Heart right ventricle (tissue), 16 donors: ENCODE results near the gene MBD3. TPM values are rescaled to one million over a fixed set of nuclear protein-coding genes. Genes with fewer than 3 reads are reported as not detected.
"Not testable (repeated sequence)": the region's sequence is repeated elsewhere in the genome, so short reads cannot be mapped to it uniquely, and the experiment has no call there.

Experiments
- ATAC-seq, 8 donors: fragments of 200-7000 bp; cut with Tn5 transposase; one replicate each; pipeline ENCODE4 v1.9.1; 2020; ENCODE audit warnings: mild to moderate bottlenecking in 8 of 8, moderate library complexity in 8 of 8, moderate number of reproducible peaks in 1 of 8
- DNase-seq, 2 donors: peaks; one replicate each; pipeline ENCODE4 v3.0.0-alpha.2; 2020
- H3K27ac ChIP-seq, 10 donors: fragments of 200-600 bp; sonication (generic) in 2 of 10; one replicate each; pipeline versions ENCODE4 v1.5.0 to v1.8.0; 2020 to 2022; ENCODE audit warnings: mild to moderate bottlenecking in 3 of 10
- H3K27me3 ChIP-seq, 7 donors: fragments of 200-600 bp; one replicate each; pipeline ENCODE4 v1.8.0; 2021 to 2022; ENCODE audit warnings: mild to moderate bottlenecking in 2 of 7
- H3K36me3 ChIP-seq, 9 donors: fragments of 200-600 bp; sonication (generic) in 1 of 9; one replicate each; pipeline versions ENCODE4 v1.5.0 to v1.8.0; 2020 to 2022; ENCODE audit warnings: mild to moderate bottlenecking in 2 of 9
- H3K4me1 ChIP-seq, 9 donors: fragments of 200-600 bp; sonication (generic) in 1 of 9; one replicate each; pipeline versions ENCODE4 v1.5.0 to v1.8.0; 2020 to 2022; ENCODE audit warnings: mild to moderate bottlenecking in 4 of 9
- H3K4me3 ChIP-seq, 10 donors: fragments of 200-600 bp; sonication (generic) in 2 of 10; one replicate each; pipeline versions ENCODE4 v1.5.0 to v1.8.0; 2020 to 2022; ENCODE audit warnings: mild to moderate bottlenecking in 7 of 10, moderate library complexity in 2 of 10
- H3K9me3 ChIP-seq, 11 donors: fragments of 200-600 bp in 10 of 11; sonication (generic) in 2 of 11; one replicate each; pipeline versions ENCODE4 v1.5.0 to v1.8.0; 2013 to 2022; ENCODE audit warnings: mild to moderate bottlenecking in 2 of 11, control low read depth in 1 of 11, moderate library complexity in 1 of 11
- WGBS, 2 donors: extraction: QIAGEN DNeasy Blood & Tissue Kit; methylation state at CpG; one replicate each; pipeline ENCODE4 v1.1.7; 2013; ENCODE audit warnings: inconsistent platforms in 1 of 2; 5-methylcytosine and 5-hydroxymethylcytosine counted together
- intact Hi-C, 10 donors: fragments of 100-400 bp; cut with DNase I; formaldehyde crosslinking; loops; one replicate each; pipeline versions ENCODE4 v1.11.1 to v1.14.2; 2022
- polyA plus RNA-seq, 2 donors: library from polyadenylated mRNA; stranded (reverse); fragments of 200-250 nt; gene quantifications; one replicate each; pipeline ENCODE4 v1.2.3, GENCODE V29; 2013
- total RNA-seq, 10 donors: library from RNA; stranded (reverse); fragmentation: NEBNext Ultra II Directional in 3 of 10; extraction: Animal tissue kit (Norgen Biotek cat#: 25700) in 3 of 10; gene quantifications; one replicate each; pipeline versions ENCODE4 v1.2.1 to v1.2.4, GENCODE V29; 2021 to 2023
- TF ChIP-seq, protein P1 (sequence below), 9 donors: fragments of 200-600 bp; sonication (generic) in 2 of 9; IDR thresholded peaks; one replicate each; pipeline versions ENCODE4 v1.5.0 to v1.8.0; 2021 to 2022; ENCODE audit warnings: antibody characterized with exemption in 9 of 9, mild to moderate bottlenecking in 5 of 9, moderate library complexity in 1 of 9
- donor health status: Arrhythmogenic right ventricular cardiomyopathy.
- donor health status: ischemic (EF 13 %, LVEDD 7.1; RV severe dilation, severe dysfunction).
- donor health status: healthy with polysubstance abuse.
- donor health status: DM: no; HTN: yes; CAD: no.
- donor health status: DM: no; HTN: no; CAD: no.
- donor health status: ischemic (EF 25% LVEDD 6.9; RV normal size, moderate dysfunction).
- donor health status: ischemic (EF 25% LVEDD 5.7; RV mildly dilated, moderate dysfunction).
- donor health status: healthy.
- donor health status: DM: yes; HTN: yes; CAD: no.
- donor health status: Ischemic cardiomyopathy.
- donor health status: ischemic (EF 35%, LVEDD 5.7; RV mildly dilated, moderate dysfunction).
- donor health status: nonischemic (EF 11% LVEDD 7.7; RV severe dilation, severe dysfunction).
- donor health status: DM: yes; HTN: yes; CAD: no.
- donor health status: PGD.
- donor health status: ischemic (EF 29% LVEDD 5.4; RV normal size, mild dysfunction).
- donor health status: nonischemic (EF 23%, LVEDD 6.1; RV moderate dilation, normal function).

The MBD3 gene
- total and polyA plus RNA-seq, 12 donors: 34.5 to 125 (median 52.4) TPM

DNA sequence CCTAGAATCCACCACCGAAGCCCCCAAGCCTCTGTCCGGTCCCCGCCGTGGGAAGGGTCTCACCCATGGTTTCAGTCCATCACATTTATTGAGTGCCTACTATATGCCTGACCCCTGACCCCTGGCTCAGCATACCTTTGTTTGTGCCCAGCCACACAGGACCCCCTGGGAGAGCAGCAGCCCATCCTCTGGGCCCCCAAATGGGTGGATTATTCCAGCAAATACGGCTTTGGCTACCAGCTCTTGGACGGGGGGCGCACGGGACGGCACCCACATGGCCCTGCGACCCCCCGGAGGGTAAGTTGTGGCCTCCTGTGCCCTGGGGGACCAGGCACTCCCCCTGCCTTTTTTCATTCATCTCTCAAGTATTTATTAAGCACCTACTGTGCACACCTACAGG is 61.1 kb downstream of the MBD3 start:
- no peaks in the 10 kb centered on the region for H3K4me1 ChIP-seq
- no peak overlapping the region for H3K4me3 ChIP-seq
- no peak for DNase-seq
- ATAC-seq: no peak
- TF ChIP-seq, protein P1, sequence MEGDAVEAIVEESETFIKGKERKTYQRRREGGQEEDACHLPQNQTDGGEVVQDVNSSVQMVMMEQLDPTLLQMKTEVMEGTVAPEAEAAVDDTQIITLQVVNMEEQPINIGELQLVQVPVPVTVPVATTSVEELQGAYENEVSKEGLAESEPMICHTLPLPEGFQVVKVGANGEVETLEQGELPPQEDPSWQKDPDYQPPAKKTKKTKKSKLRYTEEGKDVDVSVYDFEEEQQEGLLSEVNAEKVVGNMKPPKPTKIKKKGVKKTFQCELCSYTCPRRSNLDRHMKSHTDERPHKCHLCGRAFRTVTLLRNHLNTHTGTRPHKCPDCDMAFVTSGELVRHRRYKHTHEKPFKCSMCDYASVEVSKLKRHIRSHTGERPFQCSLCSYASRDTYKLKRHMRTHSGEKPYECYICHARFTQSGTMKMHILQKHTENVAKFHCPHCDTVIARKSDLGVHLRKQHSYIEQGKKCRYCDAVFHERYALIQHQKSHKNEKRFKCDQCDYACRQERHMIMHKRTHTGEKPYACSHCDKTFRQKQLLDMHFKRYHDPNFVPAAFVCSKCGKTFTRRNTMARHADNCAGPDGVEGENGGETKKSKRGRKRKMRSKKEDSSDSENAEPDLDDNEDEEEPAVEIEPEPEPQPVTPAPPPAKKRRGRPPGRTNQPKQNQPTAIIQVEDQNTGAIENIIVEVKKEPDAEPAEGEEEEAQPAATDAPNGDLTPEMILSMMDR (IDR thresholded peaks at IDR 0.05): no peak
- no peaks in the 10 kb centered on the region for H3K36me3 ChIP-seq
- H3K27ac ChIP-seq: no peak overlapping the region
- intact Hi-C loops: no loop called here
- peaks cover 0 to 44% (median 26%) of the 10 kb centered on the region in 7 donors for H3K27me3 ChIP-seq
- WGBS, 2 donors: 85 to 87% methylated on average over 11 of the region's 11 CpGs
- no peaks in the 10 kb centered on the region for H3K9me3 ChIP-seq

DNA sequence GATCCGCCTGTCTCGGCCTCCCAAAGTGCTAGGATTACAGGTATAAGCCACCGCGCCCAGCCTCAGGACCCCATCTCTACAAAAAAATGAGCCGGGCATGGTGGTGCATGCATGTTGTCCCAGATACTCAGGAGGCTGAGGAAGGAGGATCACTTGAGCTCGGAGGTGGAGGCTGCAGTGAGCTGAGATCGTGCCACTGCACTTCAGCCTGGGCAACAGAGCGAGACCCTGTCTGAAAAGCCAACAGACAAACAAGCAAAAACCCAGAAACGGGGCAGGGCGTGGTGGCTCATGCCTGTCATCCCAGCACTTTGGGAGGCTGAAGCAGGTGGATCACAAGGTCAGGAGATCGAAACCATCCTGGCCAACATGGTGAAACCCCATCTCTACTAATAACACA is 61.8 kb downstream of the MBD3 start:
- ATAC-seq, DNase-seq, H3K27ac ChIP-seq, H3K9me3 ChIP-seq, H3K36me3 ChIP-seq, intact Hi-C loops, H3K4me1 ChIP-seq, H3K4me3 ChIP-seq: not testable (repeated sequence)
- 90 to 94% methylated on average over 11 of the region's 11 CpGs for WGBS, 2 donors
- H3K27me3 ChIP-seq: peaks cover 6 to 51% (median 33%) of the 10 kb centered on the region in 7 donors

DNA sequence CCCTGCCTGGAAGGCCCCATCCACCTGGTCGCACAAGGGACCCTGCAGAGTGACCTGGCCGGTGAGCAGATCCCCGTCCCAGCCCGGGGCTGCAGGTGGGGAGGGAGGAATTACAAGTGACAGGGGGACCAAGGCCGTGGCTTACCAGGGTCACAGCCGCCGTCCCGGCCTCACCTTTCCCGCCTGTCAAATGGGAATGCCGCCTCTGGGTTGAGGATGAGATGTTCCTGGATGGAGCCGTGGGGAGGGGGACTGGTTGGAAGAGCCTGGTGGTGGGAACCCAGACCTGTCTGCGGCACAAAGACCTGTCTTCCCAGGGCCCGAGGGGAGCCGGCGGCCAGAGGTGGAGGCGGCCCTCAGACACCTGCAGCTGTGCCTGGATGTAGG is 63.2 kb downstream of the MBD3 start:
- 80 to 88% methylated on average over 16 of the region's 16 CpGs for WGBS, 2 donors
- ATAC-seq (no peak), DNase-seq (no peak)
- no peaks in the 10 kb centered on the region for H3K9me3 ChIP-seq
- H3K36me3 ChIP-seq: no peaks in the 10 kb centered on the region
- no peak overlapping the region for H3K4me3 ChIP-seq
- intact Hi-C loops: loop anchor here in 1 of 10 donors (10.0 kb wide), 1 partner anchor 215 kb away; no protein-coding TSS in a partner anchor
- no peaks in the 10 kb centered on the region for H3K4me1 ChIP-seq
- H3K27me3 ChIP-seq: peaks cover 14 to 65% (median 48%) of the 10 kb centered on the region in 7 donors
- H3K27ac ChIP-seq: no peak overlapping the region
- TF ChIP-seq, protein P1 (IDR thresholded peaks at IDR 0.05): no peak

DNA sequence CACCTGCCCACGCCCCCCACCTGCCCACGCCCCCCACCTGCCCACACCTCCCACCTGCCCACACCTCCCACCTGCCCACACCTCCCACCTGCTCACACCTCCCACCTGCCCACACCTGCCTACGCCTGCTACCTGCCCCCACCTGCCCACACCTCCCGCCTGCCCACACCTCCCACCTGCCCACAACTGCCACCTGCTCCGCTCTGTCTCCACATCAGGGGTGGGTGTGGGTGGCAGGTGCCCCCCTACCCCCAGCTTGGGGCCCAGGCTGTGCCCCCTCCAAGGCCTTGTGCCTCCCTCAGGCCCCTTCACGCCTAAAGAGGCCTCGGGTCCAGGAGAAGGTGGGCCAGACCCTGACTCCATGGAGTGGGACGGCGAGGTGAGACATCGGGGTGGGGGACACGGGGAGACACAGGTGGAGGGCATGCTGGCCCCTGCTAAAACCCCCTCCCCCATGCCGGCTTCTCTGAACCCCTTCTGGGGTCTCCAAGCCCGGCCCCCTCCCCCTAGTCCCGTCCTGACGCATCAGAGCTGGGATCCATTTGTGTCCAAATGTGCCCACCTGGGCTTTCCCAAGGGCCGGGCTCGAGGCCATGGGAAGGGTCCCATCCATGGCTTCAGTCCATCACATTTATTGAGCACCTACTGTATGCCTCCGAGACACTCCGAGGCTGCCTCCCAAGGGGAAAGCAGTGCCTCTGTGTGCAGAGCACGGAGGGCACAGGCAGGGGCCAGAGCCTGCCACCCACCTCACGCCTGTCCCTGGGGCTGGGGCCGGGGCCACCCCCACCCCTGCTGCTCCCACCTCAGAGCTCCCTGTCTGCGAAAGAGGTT is 63.9 kb downstream of the MBD3 start:
- TF ChIP-seq, protein P1 (IDR thresholded peaks at IDR 0.05): no peak
- peaks cover 18 to 70% (median 54%) of the 10 kb centered on the region in 7 donors for H3K27me3 ChIP-seq
- no peaks in the 10 kb centered on the region for H3K4me1 ChIP-seq
- WGBS, 2 donors: 73 to 77% methylated on average over 22 to 23 of the region's 23 CpGs
- no peak overlapping the region for H3K27ac ChIP-seq
- H3K4me3 ChIP-seq: no peak overlapping the region
- ATAC-seq (no peak), DNase-seq (no peak)
- no peaks in the 10 kb centered on the region for H3K9me3 ChIP-seq
- H3K36me3 ChIP-seq: no peaks in the 10 kb centered on the region
- intact Hi-C loops: loop anchor here in 1 of 10 donors (10.0 kb wide), 1 partner anchor 214 kb away; no protein-coding TSS in a partner anchor
